Neuronal stem cell (in vitro differentiated cells): Measurements from ENCODE around the gene LRP1B.

Experiments
- DNase-seq: peaks from one replicate; pipeline ENCODE4 v3.0.0-alpha.2; 2013; ENCODE audit warnings: low spot score
- H2AFZ ChIP-seq: one replicate; pipeline ENCODE4 v1.6.1; 2013; ENCODE audit warnings: mild to moderate bottlenecking, low read length, inconsistent platforms
- H2AK5ac ChIP-seq: 2 replicates; pipeline ENCODE4 v1.6.1; 2013; ENCODE audit warnings: low read depth, mild to moderate bottlenecking, inconsistent platforms, low read length, moderate library complexity, mixed read lengths
- H2BK120ac ChIP-seq: 2 replicates; pipeline ENCODE4 v1.6.1; 2013; ENCODE audit warnings: low read depth, mild to moderate bottlenecking, inconsistent platforms, low read length, moderate library complexity, mixed read lengths
- H2BK12ac ChIP-seq: one replicate; pipeline ENCODE4 v1.6.1; 2013; ENCODE audit warnings: low read length, inconsistent platforms
- H2BK15ac ChIP-seq: 2 replicates; pipeline ENCODE4 v1.6.1; 2013; ENCODE audit warnings: mild to moderate bottlenecking, low read length, inconsistent platforms, mixed read lengths
- H2BK5ac ChIP-seq: one replicate; pipeline ENCODE4 v1.6.1; 2013; ENCODE audit warnings: inconsistent platforms, mild to moderate bottlenecking, low read length, moderate library complexity
- H3K14ac ChIP-seq: one replicate; pipeline ENCODE4 v1.6.1; 2013; ENCODE audit warnings: low read length, inconsistent platforms
- H3K18ac ChIP-seq: 2 replicates; pipeline ENCODE4 v1.6.1; 2013; ENCODE audit warnings: low read length, inconsistent platforms
- H3K23ac ChIP-seq: 2 replicates; pipeline ENCODE4 v1.6.1; 2013; ENCODE audit warnings: low read depth, mild to moderate bottlenecking, mixed read lengths, low read length, inconsistent platforms; ENCODE audit not compliant: poor library complexity
- H3K27ac ChIP-seq: replicated peaks from 3 replicates; pipeline ENCODE4 v1.5.1; 2013; ENCODE audit warnings: low read length, inconsistent platforms
- H3K27me3 ChIP-seq, 3 experiments: 2 replicates each; pipeline ENCODE4 v1.6.1; 2013; ENCODE audit warnings: low read length in 3 of 3, mild to moderate bottlenecking in 2 of 3, inconsistent platforms in 1 of 3, low read depth in 1 of 3, mixed read lengths in 1 of 3, moderate library complexity in 1 of 3; ENCODE audit not compliant: control insufficient read depth in 3 of 3, insufficient read depth in 3 of 3
- H3K36me3 ChIP-seq, 2 donors: replicated peaks in 1 of 2; 2 replicates each; pipeline ENCODE4 v1.6.1; 2013; ENCODE audit warnings: low read length in 2 of 2; ENCODE audit not compliant: control insufficient read depth in 2 of 2, insufficient read depth in 2 of 2
- H3K4ac ChIP-seq: 2 replicates; pipeline ENCODE4 v1.6.1; 2013; ENCODE audit warnings: inconsistent platforms, mild to moderate bottlenecking, low read length, moderate library complexity
- H3K4me1 ChIP-seq, 2 donors: 1 replicate in 1 of 2; 2 replicates in 1 of 2; pipeline ENCODE4 v1.6.1; 2013; ENCODE audit warnings: low read length in 2 of 2, low read depth in 1 of 2; ENCODE audit not compliant: control insufficient read depth in 2 of 2, insufficient read depth in 1 of 2
- H3K4me2 ChIP-seq: one replicate; pipeline ENCODE4 v1.6.1; 2013; ENCODE audit warnings: mild to moderate bottlenecking, low read length, inconsistent platforms; ENCODE audit not compliant: insufficient read depth, poor library complexity, severe bottlenecking
- H3K4me3 ChIP-seq, 2 donors: 2 replicates each; pipeline ENCODE4 v1.5.1; 2013; ENCODE audit warnings: low read length in 2 of 2, mild to moderate bottlenecking in 2 of 2, inconsistent platforms in 1 of 2, moderate library complexity in 1 of 2
- H3K79me1 ChIP-seq: one replicate; pipeline ENCODE4 v1.6.1; 2013; ENCODE audit warnings: low read depth, mild to moderate bottlenecking, inconsistent platforms, low read length, moderate library complexity
- H3K9ac ChIP-seq: one replicate; pipeline ENCODE4 v1.6.1; 2013; ENCODE audit warnings: mild to moderate bottlenecking, low read depth, low read length, inconsistent platforms; ENCODE audit not compliant: poor library complexity
- H3K9me3 ChIP-seq, 2 donors: replicated peaks in 1 of 2; 2 replicates each; pipeline versions ENCODE3 to v1.6.1; 2013; ENCODE audit warnings: low read length in 2 of 2, mild to moderate bottlenecking in 2 of 2, inconsistent platforms in 1 of 2, low read depth in 1 of 2, mixed read lengths in 1 of 2, moderate library complexity in 1 of 2; ENCODE audit not compliant: control insufficient read depth in 2 of 2, insufficient read depth in 1 of 2
- H4K8ac ChIP-seq: one replicate; pipeline ENCODE4 v1.6.1; 2013; ENCODE audit warnings: low read depth, mild to moderate bottlenecking, inconsistent platforms, low read length, moderate library complexity
- H4K91ac ChIP-seq: one replicate; pipeline ENCODE4 v1.6.1; 2013; ENCODE audit warnings: low read length, low read depth, mild to moderate bottlenecking, inconsistent platforms; ENCODE audit not compliant: poor library complexity
- WGBS, 2 donors: extraction: QIAGEN DNeasy Blood & Tissue Kit; methylation state at CpG; one replicate each; pipeline ENCODE4 v1.1.7; 2013; ENCODE audit warnings: missing lambda C conversion rate in 2 of 2, mixed read lengths in 1 of 2; ENCODE audit not compliant: insufficient read length in 2 of 2, insufficient replicate concordance in 1 of 2; ENCODE audit errors: extremely low coverage in 2 of 2; 5-methylcytosine and 5-hydroxymethylcytosine counted together

Gene LRP1B

GRCh38 chr2:142061733-142062132, 69.1 kb downstream of the LRP1B start:
- Histone ChIP-seq H2AFZ (peak overlapping the region; percentile 46), H3K14ac (no peak overlapping the region)

GRCh38 chr2:142058149-142058548, 72.7 kb downstream of the LRP1B start:
- Histone ChIP-seq H3K14ac (no peak overlapping the region), H3K18ac (no peak overlapping the region), H2BK120ac (no peak overlapping the region), H4K91ac (no peak overlapping the region), H3K4me2 (no peak overlapping the region), H3K4me3 (no peak overlapping the region), H3K27ac (no peak overlapping the region), H2AK5ac (no peak overlapping the region), H2BK12ac (no peak overlapping the region), H4K8ac (no peak overlapping the region), H3K4me1 (no peaks in the 10 kb centered on the region), H3K27me3 (no peaks in the 10 kb centered on the region), H2BK5ac (no peak overlapping the region), H3K79me1 (no peaks in the 10 kb centered on the region), H3K36me3 (no peaks in the 10 kb centered on the region), H3K4ac (no peak overlapping the region), H2AFZ (peak overlapping the region; percentile 7), H2BK15ac (no peak overlapping the region), H3K9ac (no peak overlapping the region), H3K23ac (no peak overlapping the region), H3K9me3 (no peaks in the 10 kb centered on the region)
- DNase-seq, result no peak
- WGBS, 2 donors, result no CpG with 5 or more reads among the region's 4 CpGs

More at GRCh38 chr2:142061733-142062132, 69.1 kb downstream of the LRP1B start:
- Histone ChIP-seq H2BK15ac (no peak overlapping the region), H3K27ac (no peak overlapping the region), H3K36me3 (no peaks in the 10 kb centered on the region), H2BK120ac (no peak overlapping the region), H3K23ac (no peak overlapping the region), H3K4me1 (no peaks in the 10 kb centered on the region), H3K4me3 (no peak overlapping the region), H2BK5ac (no peak overlapping the region), H3K4me2 (no peak overlapping the region), H3K27me3 (no peaks in the 10 kb centered on the region), H3K79me1 (no peaks in the 10 kb centered on the region), H3K4ac (no peak overlapping the region), H3K9ac (no peak overlapping the region), H3K9me3 (no peaks in the 10 kb centered on the region), H2AK5ac (no peak overlapping the region), H3K18ac (no peak overlapping the region), H4K8ac (no peak overlapping the region), H4K91ac (no peak overlapping the region), H2BK12ac (no peak overlapping the region)
- no CpG with 5 or more reads among the region's 1 CpG for WGBS, 2 donors
- DNase-seq, result no peak

GRCh38 chr2:142056784-142057183, 74.0 kb downstream of the LRP1B start:
- no CpG with 5 or more reads among the region's 3 CpGs for WGBS, 2 donors
- Histone ChIP-seq H2BK120ac (no peak overlapping the region), H2BK15ac (no peak overlapping the region), H3K4ac (no peak overlapping the region), H3K23ac (no peak overlapping the region), H3K27ac (no peak overlapping the region), H4K8ac (no peak overlapping the region), H3K4me1 (no peaks in the 10 kb centered on the region), H2BK5ac (no peak overlapping the region), H2BK12ac (no peak overlapping the region), H3K9me3 (no peaks in the 10 kb centered on the region), H3K79me1 (no peaks in the 10 kb centered on the region), H3K14ac (no peak overlapping the region), H3K4me2 (no peak overlapping the region), H3K4me3 (no peak overlapping the region), H3K27me3 (no peaks in the 10 kb centered on the region), H3K18ac (no peak overlapping the region), H4K91ac (no peak overlapping the region), H3K36me3 (no peaks in the 10 kb centered on the region), H2AK5ac (no peak overlapping the region), H3K9ac (no peak overlapping the region), H2AFZ (no peak overlapping the region)
- no peak for DNase-seq

GRCh38 chr2:142052220-142052863, 78.5 kb downstream of the LRP1B start:
- WGBS, 2 donors, result no CpG with 5 or more reads among the region's 5 CpGs
- no peak overlapping the region for H4K8ac ChIP-seq
- no peaks in the 10 kb centered on the region for H3K4me1 ChIP-seq
- no peak overlapping the region for H3K23ac ChIP-seq
- H3K27ac ChIP-seq, result no peak overlapping the region
- no peaks in the 10 kb centered on the region for H3K79me1 ChIP-seq
- no peak overlapping the region for H3K18ac ChIP-seq
- no peak for DNase-seq
- no peak overlapping the region for H3K4ac ChIP-seq
- H3K27me3 ChIP-seq, result no peaks in the 10 kb centered on the region
- H2AFZ ChIP-seq, result no peak overlapping the region
- H3K4me2 ChIP-seq, result no peak overlapping the region
- no peak overlapping the region for H4K91ac ChIP-seq
- H2AK5ac ChIP-seq, result no peak overlapping the region
- H3K36me3 ChIP-seq, result no peaks in the 10 kb centered on the region
- H3K9ac ChIP-seq, result no peak overlapping the region
- no peak overlapping the region for H3K4me3 ChIP-seq
- H3K14ac ChIP-seq, result no peak overlapping the region
- H3K9me3 ChIP-seq, result no peaks in the 10 kb centered on the region
- no peak overlapping the region for H2BK12ac ChIP-seq
- no peak overlapping the region for H2BK15ac ChIP-seq
- no peak overlapping the region for H2BK5ac ChIP-seq
- no peak overlapping the region for H2BK120ac ChIP-seq
